ENCODE measurements around the gene CBL.

The CBL gene

GRCh38 chr11:119347242-119347641 lies 141.1 kb downstream of the CBL start:
- DNase-seq (ENCODE audit: low read depth), result no peak

GRCh38 chr11:119347940-119348605 lies 141.9 kb downstream of the CBL start:
- DNase-seq (ENCODE audit: low read depth), result no peak

- DNase-seq (ENCODE audit: low read depth), result no peak
Measured at GRCh38 chr11:119350302-119350701, 144.2 kb downstream of the CBL start.

- no peak for DNase-seq (ENCODE audit: low read depth)
Measured at GRCh38 chr11:119351232-119351631, 145.1 kb downstream of the CBL start.

- no peak for DNase-seq (ENCODE audit: low read depth)
Measured at GRCh38 chr11:119352857-119353260, 146.7 kb downstream of the CBL start.

GRCh38 chr11:119355091-119355843 lies 149.1 kb downstream of the CBL start:
- DNase-seq (ENCODE audit: low read depth), result no peak

GRCh38 chr11:119356349-119357031 lies 150.4 kb downstream of the CBL start:
- DNase-seq (ENCODE audit: low read depth), result no peak

- DNase-seq (ENCODE audit: low read depth), result no peak
Measured at GRCh38 chr11:119357074-119357473, 150.9 kb downstream of the CBL start.

Data from HS-27A (cell line).